GM10266 (cell line): ENCODE results near the gene VAV1.

ENCODE experiments used
- DNase-seq: peaks from one replicate; pipeline ENCODE4 v3.0.0; 2012; ENCODE audit errors: extremely low spot score
- TF ChIP-seq, protein P1 (sequence below): IDR thresholded peaks from 2 replicates; pipeline ENCODE4 v1.5.1; 2012; ENCODE audit warnings: mild to moderate bottlenecking, low read depth; ENCODE audit not compliant: control insufficient read depth, insufficient read depth; ENCODE audit errors: missing control alignments

Gene VAV1

DNA sequence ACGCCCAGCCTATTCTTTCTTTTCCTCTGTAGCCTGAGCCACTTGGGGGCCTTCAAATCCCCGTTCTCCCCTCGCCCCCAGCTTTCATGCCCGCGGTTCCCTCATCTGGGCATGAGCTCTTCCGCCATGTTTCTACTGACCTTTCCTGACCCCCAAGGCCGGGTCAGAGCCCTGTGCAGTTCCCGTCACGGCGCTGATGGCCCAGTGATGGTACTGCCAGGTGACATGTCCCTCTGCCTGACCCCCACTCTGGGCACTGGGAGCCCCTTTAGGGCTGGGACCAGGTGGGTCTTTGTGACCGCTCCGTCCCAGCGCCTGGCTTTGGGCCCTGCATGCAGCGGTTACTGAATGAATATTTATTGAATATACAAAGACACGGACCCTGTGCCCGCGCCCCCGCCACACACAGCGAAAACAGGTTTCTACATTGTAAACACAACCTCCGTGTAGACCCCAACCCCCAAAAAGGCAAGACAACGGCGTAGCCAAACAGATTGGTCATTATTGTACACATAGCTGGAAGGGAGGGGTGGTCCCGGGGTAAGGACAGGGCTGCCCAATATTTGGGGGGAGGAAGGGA, 42.8 kb upstream of the VAV1 start:
- TF ChIP-seq, protein P1, sequence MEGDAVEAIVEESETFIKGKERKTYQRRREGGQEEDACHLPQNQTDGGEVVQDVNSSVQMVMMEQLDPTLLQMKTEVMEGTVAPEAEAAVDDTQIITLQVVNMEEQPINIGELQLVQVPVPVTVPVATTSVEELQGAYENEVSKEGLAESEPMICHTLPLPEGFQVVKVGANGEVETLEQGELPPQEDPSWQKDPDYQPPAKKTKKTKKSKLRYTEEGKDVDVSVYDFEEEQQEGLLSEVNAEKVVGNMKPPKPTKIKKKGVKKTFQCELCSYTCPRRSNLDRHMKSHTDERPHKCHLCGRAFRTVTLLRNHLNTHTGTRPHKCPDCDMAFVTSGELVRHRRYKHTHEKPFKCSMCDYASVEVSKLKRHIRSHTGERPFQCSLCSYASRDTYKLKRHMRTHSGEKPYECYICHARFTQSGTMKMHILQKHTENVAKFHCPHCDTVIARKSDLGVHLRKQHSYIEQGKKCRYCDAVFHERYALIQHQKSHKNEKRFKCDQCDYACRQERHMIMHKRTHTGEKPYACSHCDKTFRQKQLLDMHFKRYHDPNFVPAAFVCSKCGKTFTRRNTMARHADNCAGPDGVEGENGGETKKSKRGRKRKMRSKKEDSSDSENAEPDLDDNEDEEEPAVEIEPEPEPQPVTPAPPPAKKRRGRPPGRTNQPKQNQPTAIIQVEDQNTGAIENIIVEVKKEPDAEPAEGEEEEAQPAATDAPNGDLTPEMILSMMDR: no peak
- no peak for DNase-seq

DNA sequence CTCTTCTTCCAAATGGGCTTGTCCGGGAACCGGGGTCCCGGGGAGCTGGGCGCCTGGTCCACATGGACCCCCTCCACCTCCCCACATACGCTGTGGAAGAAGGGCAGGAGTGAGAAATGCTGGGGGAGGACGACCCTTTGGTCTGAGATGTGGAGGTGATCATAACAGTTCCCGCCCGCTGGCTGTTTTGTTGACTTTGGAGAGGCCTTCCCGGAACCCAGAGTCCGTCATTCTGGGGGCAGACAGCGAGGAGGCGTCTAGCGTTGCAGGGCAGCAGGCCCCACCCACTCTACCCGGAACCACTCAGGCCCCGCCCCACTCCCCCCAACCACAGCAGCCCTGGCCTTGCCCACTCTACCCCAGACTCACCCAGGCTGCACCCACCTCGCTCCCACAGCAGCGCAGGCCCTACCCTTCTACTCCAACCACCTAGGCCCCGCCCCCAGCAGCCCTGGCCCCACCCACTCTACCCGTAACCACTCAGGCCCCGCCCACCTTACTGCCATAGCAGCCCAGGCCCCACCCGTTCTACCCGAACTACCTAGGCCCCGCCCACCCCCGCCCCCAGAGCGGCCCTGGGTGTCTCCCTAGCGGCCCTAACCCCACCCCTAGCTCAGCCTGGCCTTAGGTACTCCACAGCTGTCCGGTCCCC, 42.2 kb upstream of the VAV1 start:
- DNase-seq: no peak

DNA sequence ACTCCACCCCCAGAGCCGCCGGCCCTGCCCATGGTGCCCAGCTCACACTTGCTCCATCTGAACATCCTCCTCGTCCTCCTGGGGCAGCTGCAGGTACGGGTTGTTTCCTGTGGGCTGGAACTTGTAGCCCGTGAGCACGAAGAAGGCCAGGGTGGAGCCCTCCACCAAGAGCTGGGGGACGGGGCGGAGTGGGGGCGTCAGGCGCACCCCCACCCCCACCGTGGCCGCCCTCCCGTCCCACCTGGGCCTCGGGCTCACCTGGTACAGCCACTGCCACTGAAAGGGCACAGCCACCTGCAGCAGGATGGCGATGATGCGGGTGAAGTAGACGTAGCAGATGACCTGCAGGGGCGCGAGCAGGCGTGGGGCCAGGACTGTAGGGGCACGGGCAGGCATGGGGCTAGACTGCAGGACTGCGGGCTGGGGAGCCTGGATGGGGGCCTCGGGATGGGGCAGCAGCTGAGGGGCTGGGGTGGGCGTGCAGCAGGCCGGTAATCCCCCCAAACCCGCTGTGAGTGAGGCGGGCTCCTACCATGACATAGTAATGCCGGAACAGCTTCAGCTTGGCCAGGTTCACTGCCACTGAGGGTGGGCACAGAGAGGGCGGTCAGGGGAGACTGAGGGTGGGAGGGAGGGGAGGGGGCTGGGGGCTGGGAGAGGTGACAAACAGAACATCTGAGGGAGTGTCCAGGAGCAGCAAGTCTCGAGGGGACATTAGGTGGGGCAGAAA, 41.4 kb upstream of the VAV1 start:
- TF ChIP-seq, protein P1: no peak
- no peak for DNase-seq

More for the DNA sequence above, 42.2 kb upstream of the VAV1 start:
- TF ChIP-seq, protein P1: no peak

DNA sequence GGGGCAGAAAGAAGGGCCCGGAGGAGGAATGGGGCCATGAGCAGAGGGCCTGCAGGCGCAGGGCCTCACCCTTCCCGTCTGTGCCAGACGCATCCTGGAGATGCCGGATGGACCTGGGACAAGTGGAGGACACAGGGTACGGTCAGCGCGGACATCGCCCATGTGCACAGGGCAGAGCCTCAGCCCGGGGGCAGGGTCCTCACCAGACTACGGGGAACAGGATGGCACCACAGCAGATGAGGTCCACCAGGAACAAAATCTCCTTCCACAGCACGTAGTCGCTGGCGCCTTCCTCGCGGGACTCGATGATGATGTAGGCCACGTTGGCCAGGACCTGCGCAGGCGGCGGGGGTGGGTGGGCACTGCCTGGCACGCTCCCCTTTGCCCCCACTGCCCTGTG, 40.7 kb upstream of the VAV1 start:
- DNase-seq: no peak
- TF ChIP-seq, protein P1: no peak

DNA sequence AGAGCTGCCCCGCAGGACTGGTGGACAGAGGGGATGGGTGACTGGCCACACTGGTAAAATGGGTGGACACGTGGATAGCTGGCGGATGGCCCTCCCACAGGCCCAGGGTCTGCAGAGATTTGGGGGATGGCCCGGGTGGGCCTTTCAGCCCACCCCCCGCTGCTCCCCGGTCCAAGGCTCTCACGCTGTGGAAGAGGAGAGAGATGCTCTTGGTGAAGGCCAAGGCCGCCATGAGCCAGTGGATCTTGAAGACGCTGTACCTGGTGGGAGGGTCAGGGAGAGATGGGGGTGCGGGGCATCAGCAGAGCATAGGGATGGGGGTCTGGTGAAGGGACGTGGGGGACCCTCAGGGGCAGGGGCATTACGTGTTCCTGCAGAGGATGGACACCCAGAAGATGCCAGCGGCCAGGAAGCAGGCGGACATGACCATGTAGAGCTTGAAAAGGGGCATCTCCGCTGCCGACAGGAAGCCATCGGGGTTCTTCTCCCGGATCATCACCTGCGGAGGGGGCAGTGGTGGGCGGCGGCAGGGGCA, 39.6 kb upstream of the VAV1 start:
- TF ChIP-seq, protein P1: no peak
- DNase-seq: no peak

DNA sequence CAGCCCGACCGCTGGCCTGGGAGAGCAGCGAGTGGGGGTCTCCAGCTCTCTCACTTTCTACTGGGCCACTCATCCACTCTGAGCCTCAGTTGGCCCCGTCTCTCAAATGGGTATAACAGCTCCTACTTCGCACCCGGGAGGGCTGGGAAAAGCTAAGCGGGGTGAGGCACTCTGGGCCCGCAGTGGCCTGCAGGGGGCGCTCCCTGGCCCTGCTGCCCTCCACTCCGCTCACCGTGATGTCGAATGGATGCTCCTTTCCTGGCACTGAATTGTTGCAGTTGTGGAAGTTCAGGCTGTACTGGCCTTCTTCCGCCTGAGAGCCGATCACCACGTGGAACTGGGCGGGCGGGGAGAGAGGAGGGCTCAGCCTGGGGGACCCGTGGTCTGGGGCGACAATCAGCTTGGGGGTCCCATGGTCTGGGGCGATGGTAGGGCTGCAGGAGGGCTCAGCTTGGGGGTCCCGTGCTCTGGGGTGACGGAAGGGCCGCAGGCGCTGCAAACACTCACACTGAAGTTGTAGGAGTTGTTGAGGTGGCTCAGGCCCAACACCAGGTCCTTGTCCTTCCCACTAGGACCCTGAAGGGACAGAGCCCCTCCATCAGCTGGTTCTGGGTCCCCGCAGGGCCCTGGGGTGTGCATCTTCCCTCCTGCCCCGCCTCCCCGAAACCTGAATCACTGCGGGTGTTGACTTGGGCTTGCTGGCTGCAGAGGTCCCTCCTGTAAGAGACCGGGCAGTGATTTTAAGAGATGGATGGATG, 39.0 kb upstream of the VAV1 start:
- DNase-seq: no peak
- TF ChIP-seq, protein P1: peak; percentile 32
